Caco-2 (cell line): ENCODE data around the gene ABI3BP. TPM values are rescaled to one million over a fixed set of nuclear protein-coding genes. Genes with fewer than 3 reads are reported as not detected.

Experiments
- BruUV-seq: library from RNA; stranded (reverse); fragments of 400-500 nt; replicated peaks from 2 replicates; lab custom pipeline; 2021; lab: Mats Ljungman, UMichigan
- CTCF ChIA-PET: fragments of 300-600 bp; sonication (Branson Sonifier 250); formaldehyde crosslinking; loops from one replicate; lab custom pipeline; 2022; ENCODE audit warnings: antibody characterized with exemption; lab: Charles Lee
- POLR2A ChIA-PET: fragments of 300-600 bp; sonication (Branson Sonifier 250); formaldehyde crosslinking; loops from one replicate; lab custom pipeline; 2022; ENCODE audit warnings: antibody characterized with exemption; lab: Charles Lee
- DNase-seq, 2 experiments: peaks; one replicate each; pipeline versions ENCODE4 v3.0.0 to v3.0.0-alpha.2; 2020 to 2022
- H3K27me3 ChIP-seq: replicated peaks from 2 replicates; pipeline ENCODE4 v1.6.0; 2011; ENCODE audit warnings: low read length; ENCODE audit not compliant: control insufficient read depth, insufficient read depth
- H3K36me3 ChIP-seq: 2 replicates; pipeline ENCODE4 v1.5.1; 2011; ENCODE audit warnings: low read length; ENCODE audit not compliant: control insufficient read depth, insufficient read depth
- H3K4me1 ChIP-seq: fragments of 250-450 bp; sonication (Bioruptor Pico); 2 replicates; pipeline ENCODE4 v1.5.1; 2020; ENCODE audit warnings: mild to moderate bottlenecking
- H3K4me3 ChIP-seq: 2 replicates; pipeline ENCODE4 v1.5.1; 2011; ENCODE audit warnings: low read depth, mild to moderate bottlenecking, control low read depth, low read length
- H3K9me3 ChIP-seq: fragments of 250-450 bp; sonication (Bioruptor Pico); 2 replicates; pipeline ENCODE4 v1.5.1; 2020; ENCODE audit warnings: mild to moderate bottlenecking, moderate library complexity
- H3K27ac Mint-ChIP-seq: one replicate; pipeline ENCODE4 v1.8.0; 2022; ENCODE audit warnings: mixed read lengths; ENCODE audit not compliant: unreplicated experiment
- H3K27me3 Mint-ChIP-seq: one replicate; pipeline ENCODE4 v1.8.0; 2022; ENCODE audit warnings: mixed read lengths; ENCODE audit not compliant: insufficient read depth, unreplicated experiment
- H3K36me3 Mint-ChIP-seq: one replicate; pipeline ENCODE4 v1.8.0; 2022; ENCODE audit warnings: mild to moderate bottlenecking, mixed read lengths; ENCODE audit not compliant: insufficient read depth, unreplicated experiment
- H3K4me1 Mint-ChIP-seq: one replicate; pipeline ENCODE4 v1.8.0; 2022; ENCODE audit warnings: low read depth, mixed read lengths; ENCODE audit not compliant: unreplicated experiment
- H3K4me3 Mint-ChIP-seq: one replicate; pipeline ENCODE4 v1.8.0; 2022; ENCODE audit warnings: mild to moderate bottlenecking, moderate library complexity, mixed read lengths; ENCODE audit not compliant: unreplicated experiment
- H3K9me3 Mint-ChIP-seq: one replicate; pipeline ENCODE4 v1.8.0; 2022; ENCODE audit warnings: mixed read lengths; ENCODE audit not compliant: unreplicated experiment
- CTCF ChIP-seq, 2 experiments: fragments of 200-600 bp in 1 of 2; IDR thresholded peaks; 1 replicate in 1 of 2; 2 replicates in 1 of 2; pipeline versions ENCODE4 v1.5.1 to v1.8.0; 2011 to 2022; ENCODE audit warnings: antibody characterized with exemption in 1 of 2, control low read depth in 1 of 2, inconsistent platforms in 1 of 2, low read depth in 1 of 2, low read length in 1 of 2, mild to moderate bottlenecking in 1 of 2, moderate library complexity in 1 of 2; ENCODE audit not compliant: insufficient read depth in 1 of 2, severe bottlenecking in 1 of 2, unreplicated experiment in 1 of 2
- intact Hi-C: fragments of 100-400 bp; cut with micrococcal nuclease; formaldehyde crosslinking; loops from one replicate; pipeline ENCODE4 v1.10.0; 2022; ENCODE audit not compliant: unreplicated experiment
- total RNA-seq: library from RNA; stranded (reverse); gene quantifications from 2 replicates; pipeline ENCODE4 v1.2.3, GENCODE V29; 2022

The ABI3BP gene
- total RNA-seq, 1 experiment from 2014 or later, result not detected

- no peaks in the 10 kb centered on the region for H3K36me3 Mint-ChIP-seq
Observed at GRCh38 chr3:100844063-100844936, 148.9 kb downstream of the ABI3BP start.

GRCh38 chr3:100838157-100838556 is 155.1 kb downstream of the ABI3BP start:
- H3K27me3 Mint-ChIP-seq, result peaks cover 13% of the 10 kb centered on the region
- Histone ChIP-seq H3K9me3 (no peaks in the 10 kb centered on the region), H3K4me1 (no peaks in the 10 kb centered on the region), H3K27me3 (no peaks in the 10 kb centered on the region), H3K4me3 (no peak overlapping the region), H3K36me3 (no peaks in the 10 kb centered on the region)
- POLR2A ChIA-PET, result no interaction called here
- intact Hi-C loops, result no loop called here
- no peak overlapping the region for H3K4me3 Mint-ChIP-seq
- no peak overlapping the region for H3K27ac Mint-ChIP-seq
- TF ChIP-seq CTCF (IDR thresholded peaks at IDR 0.05; ENCODE audit: insufficient read depth in 1 of 2, low read depth in 1 of 2, low read length in 1 of 2, severe bottlenecking in 1 of 2, unreplicated experiment in 1 of 2), result no peak
- H3K9me3 Mint-ChIP-seq, result no peaks in the 10 kb centered on the region
- H3K4me1 Mint-ChIP-seq, result no peaks in the 10 kb centered on the region
- DNase-seq, result no peak
- no TSS peak for BruUV-seq
- H3K36me3 Mint-ChIP-seq, result no peaks in the 10 kb centered on the region
- CTCF ChIA-PET, result no interaction called here

More at GRCh38 chr3:100844063-100844936, 148.9 kb downstream of the ABI3BP start:
- ChIA-PET POLR2A (no interaction called here), CTCF (no interaction called here)
- no peak for DNase-seq
- H3K4me1 Mint-ChIP-seq, result no peaks in the 10 kb centered on the region
- H3K4me3 Mint-ChIP-seq, result no peak overlapping the region
- intact Hi-C loops, result no loop called here
- no peak for TF ChIP-seq CTCF (IDR thresholded peaks at IDR 0.05; ENCODE audit: insufficient read depth in 1 of 2, low read depth in 1 of 2, low read length in 1 of 2, severe bottlenecking in 1 of 2, unreplicated experiment in 1 of 2)
- H3K27ac Mint-ChIP-seq, result no peak overlapping the region
- Histone ChIP-seq H3K27me3 (no peaks in the 10 kb centered on the region), H3K4me3 (no peak overlapping the region), H3K36me3 (no peaks in the 10 kb centered on the region), H3K4me1 (no peaks in the 10 kb centered on the region), H3K9me3 (no peaks in the 10 kb centered on the region)
- no TSS peak for BruUV-seq
- H3K27me3 Mint-ChIP-seq, result peaks cover 10% of the 10 kb centered on the region
- no peaks in the 10 kb centered on the region for H3K9me3 Mint-ChIP-seq

DNA sequence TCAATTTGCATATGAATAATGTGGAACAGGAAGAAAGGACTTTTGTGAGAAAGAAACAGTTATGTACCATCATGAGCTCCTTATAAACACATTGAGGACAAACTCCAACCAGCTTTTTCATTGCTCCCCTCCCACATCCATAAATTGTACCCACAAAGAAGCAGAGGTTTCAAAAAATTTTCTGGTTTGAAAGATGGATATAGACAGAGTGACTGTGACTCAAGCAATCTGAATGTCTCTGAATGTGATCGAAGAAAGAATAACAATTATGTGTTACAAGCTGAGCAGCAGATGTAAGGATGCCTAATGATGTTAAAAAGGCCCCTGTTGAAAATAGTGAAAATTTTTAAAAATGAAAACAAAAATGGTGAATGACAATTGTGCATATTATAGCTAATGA is 156.6 kb downstream of the ABI3BP start:
- Histone ChIP-seq H3K36me3 (no peaks in the 10 kb centered on the region), H3K9me3 (no peaks in the 10 kb centered on the region), H3K27me3 (no peaks in the 10 kb centered on the region), H3K4me3 (no peak overlapping the region), H3K4me1 (no peaks in the 10 kb centered on the region)
- ChIA-PET POLR2A (no interaction called here), CTCF (no interaction called here)
- Mint-ChIP-seq H3K27ac (no peak overlapping the region), H3K4me1 (no peaks in the 10 kb centered on the region), H3K4me3 (no peak overlapping the region), H3K36me3 (no peaks in the 10 kb centered on the region), H3K27me3 (peaks cover 12% of the 10 kb centered on the region), H3K9me3 (no peaks in the 10 kb centered on the region)
- intact Hi-C loops, result no loop called here
- DNase-seq, result no peak
- BruUV-seq, result no TSS peak
- no peak for TF ChIP-seq CTCF (IDR thresholded peaks at IDR 0.05; ENCODE audit: insufficient read depth in 1 of 2, low read depth in 1 of 2, low read length in 1 of 2, severe bottlenecking in 1 of 2, unreplicated experiment in 1 of 2)
